HG03045 (cell line): Measurements from ENCODE around the gene TRAF3.
A peak's percentile ranks its signal among the peaks of the same experiment; 100 is the strongest.
"Not testable (repeated sequence)": the region's sequence is repeated elsewhere in the genome, so short reads cannot be mapped to it uniquely, and the experiment has no call there.

ENCODE experiments used
- ATAC-seq: cut with Tn5 transposase; IDR thresholded peaks from one replicate; pipeline ENCODE4 v1.9.1; 2021; ENCODE audit warnings: mild to moderate bottlenecking, moderate library complexity; ENCODE audit not compliant: unreplicated experiment

TRAF3 gene

GRCh38 chr14:102885737-102886447, 108.6 kb downstream of the TRAF3 start:
- ATAC-seq = no peak

- no peak for ATAC-seq
Observed at GRCh38 chr14:102888748-102889147, 111.5 kb downstream of the TRAF3 start.

GRCh38 chr14:102889615-102890014, 112.4 kb downstream of the TRAF3 start:
- ATAC-seq = no peak

GRCh38 chr14:102891111-102891510, 113.9 kb downstream of the TRAF3 start:
- no peak for ATAC-seq

GRCh38 chr14:102891556-102891955, 114.3 kb downstream of the TRAF3 start:
- no peak for ATAC-seq

GRCh38 chr14:102892651-102893050, 115.4 kb downstream of the TRAF3 start:
- no peak for ATAC-seq

GRCh38 chr14:102893452-102893851, 116.2 kb downstream of the TRAF3 start:
- ATAC-seq = no peak

- not testable (repeated sequence) for ATAC-seq
Observed at GRCh38 chr14:102896735-102897134, 119.5 kb downstream of the TRAF3 start.

GRCh38 chr14:102897299-102898027, 120.2 kb downstream of the TRAF3 start:
- no peak for ATAC-seq

GRCh38 chr14:102898298-102898697, 121.0 kb downstream of the TRAF3 start:
- no peak for ATAC-seq

- ATAC-seq = no peak
Observed at GRCh38 chr14:102898776-102899515, 121.7 kb downstream of the TRAF3 start.

- ATAC-seq = no peak
Observed at GRCh38 chr14:102899516-102899900, 122.3 kb downstream of the TRAF3 start.

- ATAC-seq = peak; percentile 53
Observed at GRCh38 chr14:102900631-102901571, 123.7 kb downstream of the TRAF3 start.

- ATAC-seq = peak; percentile 72
Observed at GRCh38 chr14:102901633-102902032, 124.4 kb downstream of the TRAF3 start.

GRCh38 chr14:102902086-102902485, 124.8 kb downstream of the TRAF3 start:
- ATAC-seq = peak; percentile 9

- ATAC-seq = no peak
Observed at GRCh38 chr14:102902523-102903247, 125.4 kb downstream of the TRAF3 start.

- ATAC-seq = no peak
Observed at GRCh38 chr14:102903248-102903888, 126.1 kb downstream of the TRAF3 start.

- no peak for ATAC-seq
Observed at GRCh38 chr14:102903889-102904512, 126.8 kb downstream of the TRAF3 start.
